ENCODE data around the gene GNAL.

- TF ChIP-seq CTCF (IDR thresholded peaks at IDR 0.05; ENCODE audit: low read depth, low read length) (no peak), POLR2A (IDR thresholded peaks at IDR 0.05; ENCODE audit: extremely low read depth, insufficient read length) (no peak)
These were observed 150.5 kb downstream of the GNAL start for GRCh38 chr18:11839556-11839955.

Data from NB4 (cell line).